NCI-H146 treated with DMSO at 0.1 percent for 48 hours (cell line): Measurements from ENCODE around the gene NME7.

Source experiments
- DNase-seq: peaks from one replicate; lab custom pipeline; 2025; ENCODE audit not compliant: unreplicated experiment; lab: John Stamatoyannopoulos, UW

The NME7 gene

GRCh38 chr1:169087876-169088275 is 279.7 kb downstream of the NME7 start:
- DNase-seq: no peak

DNA sequence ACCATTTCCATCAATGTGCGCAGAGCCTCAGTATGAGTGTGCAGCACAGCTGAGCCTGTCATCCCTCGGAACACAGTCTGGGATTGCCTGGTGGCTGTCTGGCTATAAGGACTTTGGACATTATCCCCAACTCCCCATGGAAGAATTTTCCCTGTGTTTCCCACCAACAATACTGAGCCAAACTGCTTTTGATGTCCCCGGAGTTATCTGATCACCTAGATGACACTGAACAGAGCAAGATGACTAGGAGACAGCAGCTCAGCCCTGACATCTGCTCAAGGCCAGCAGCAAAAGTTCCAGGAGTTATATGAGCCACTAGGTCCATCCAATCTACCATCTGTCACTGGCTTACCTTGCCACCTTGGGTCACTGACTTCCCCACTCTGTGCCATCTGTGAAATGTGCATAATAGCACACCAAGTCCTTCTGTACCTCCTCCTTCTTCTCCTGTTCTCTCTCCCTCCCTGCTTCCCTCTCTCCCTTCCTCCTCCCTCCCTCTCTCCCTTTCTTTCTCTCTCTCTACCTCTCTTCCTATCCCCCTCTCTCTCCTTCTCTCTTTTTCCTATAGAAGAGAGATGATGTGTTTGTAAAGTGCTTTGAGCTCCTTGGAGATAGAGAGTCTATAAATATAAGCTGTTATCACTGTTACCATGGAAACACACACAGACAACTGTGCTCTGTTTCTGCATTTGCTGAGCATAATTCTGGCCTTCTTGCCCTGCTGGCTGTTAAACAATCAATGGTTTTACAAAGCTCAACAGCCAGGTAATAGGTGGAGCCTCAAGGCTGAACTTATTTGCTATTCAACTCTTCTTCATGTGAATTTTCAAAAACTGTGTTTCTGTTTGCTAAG is 280.8 kb downstream of the NME7 start:
- peak; percentile 57 for DNase-seq

GRCh38 chr1:169085911-169086310 is 281.7 kb downstream of the NME7 start:
- DNase-seq: no peak
